ENCODE data around the gene CCR5AS.
"Not testable (repeated sequence)": the region's sequence is repeated elsewhere in the genome, so short reads cannot be mapped to it uniquely, and the experiment has no call there.

Gene CCR5AS

DNA sequence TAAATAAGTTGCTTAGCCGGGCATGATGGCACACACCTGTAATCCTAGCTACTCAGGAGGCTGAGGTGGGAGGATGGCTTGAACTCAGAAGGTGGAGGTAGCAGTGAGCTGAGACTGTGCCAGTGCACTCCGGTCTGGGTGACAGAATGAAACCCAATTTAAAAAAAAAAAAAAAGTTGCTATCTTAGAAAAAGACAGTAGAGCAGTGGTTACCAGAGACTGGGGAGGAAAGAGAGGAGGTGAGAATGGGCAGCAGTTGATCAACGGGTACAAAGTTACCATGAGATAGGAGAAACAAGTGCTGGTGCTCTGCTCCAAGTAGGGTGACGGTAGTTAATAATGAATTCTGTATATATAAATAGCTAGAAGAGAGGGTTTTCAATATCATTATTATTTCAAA is 53.8 kb downstream of the CCR5AS start:
- DNase-seq = no peak

DNA sequence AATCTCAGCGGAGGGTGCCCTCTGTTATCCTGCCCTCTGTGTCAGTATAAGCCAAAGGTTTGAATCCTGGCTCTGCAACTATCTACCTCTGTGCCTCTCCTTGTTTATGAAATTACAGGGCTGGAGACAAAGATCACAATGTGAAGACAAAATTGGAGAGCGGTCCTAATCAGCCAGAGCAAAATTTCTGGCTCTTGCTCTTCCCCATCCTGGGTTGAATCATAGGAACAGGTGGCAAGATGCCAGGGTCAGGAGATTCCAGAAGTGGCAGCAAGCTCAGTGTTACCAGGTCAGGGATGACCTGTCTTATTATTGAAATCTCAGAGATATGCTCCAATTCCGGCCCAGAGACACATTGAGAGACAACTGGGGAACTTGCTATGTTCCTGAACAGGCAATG is 55.2 kb downstream of the CCR5AS start:
- DNase-seq = no peak

- DNase-seq = no peak
These were observed 56.7 kb downstream of the CCR5AS start for GRCh38 chr3:46350262-46350565.

GRCh38 chr3:46349484-46350261 is 57.2 kb downstream of the CCR5AS start:
- DNase-seq = no peak

- DNase-seq = no peak
These were observed 57.9 kb downstream of the CCR5AS start for GRCh38 chr3:46348823-46349482.

DNA sequence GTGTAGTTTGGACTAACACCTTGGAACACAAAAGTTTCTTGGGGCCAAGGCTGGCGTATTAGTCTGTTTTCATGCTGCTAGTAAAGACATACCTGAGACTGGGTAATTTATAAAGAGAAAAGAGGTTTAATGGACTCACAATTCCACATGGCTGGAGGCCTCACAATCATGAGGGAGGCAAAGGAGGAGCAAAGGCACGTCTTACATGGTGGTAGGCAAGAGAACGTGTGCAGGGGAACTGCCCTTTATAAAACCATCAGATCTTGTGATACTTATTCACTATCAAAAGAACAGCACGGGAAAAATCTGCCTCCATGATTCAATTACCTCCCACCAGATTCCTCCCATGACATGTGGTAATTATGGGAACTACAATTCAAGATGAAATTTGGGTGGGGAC is 62.4 kb downstream of the CCR5AS start:
- no peak for DNase-seq

DNA sequence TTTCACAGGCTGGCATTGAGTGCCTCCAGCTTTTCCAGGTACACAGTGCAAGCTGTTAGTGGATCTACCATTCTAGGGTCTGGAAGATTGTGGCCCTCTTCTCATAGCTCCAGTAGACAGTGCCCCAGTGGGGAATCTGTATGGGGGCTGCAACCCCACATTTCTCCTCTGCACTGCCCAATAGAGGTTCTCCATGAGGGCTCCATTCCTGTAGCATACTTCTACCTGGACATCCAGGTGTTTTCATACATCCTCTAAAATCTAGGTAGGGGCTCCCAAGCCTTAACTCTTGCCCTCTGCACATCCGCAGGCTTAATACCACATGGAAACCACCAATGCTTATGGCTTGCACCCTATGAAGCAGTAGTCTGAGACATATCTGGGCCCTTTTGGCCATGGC is 68.0 kb downstream of the CCR5AS start:
- no peak for DNase-seq

DNA sequence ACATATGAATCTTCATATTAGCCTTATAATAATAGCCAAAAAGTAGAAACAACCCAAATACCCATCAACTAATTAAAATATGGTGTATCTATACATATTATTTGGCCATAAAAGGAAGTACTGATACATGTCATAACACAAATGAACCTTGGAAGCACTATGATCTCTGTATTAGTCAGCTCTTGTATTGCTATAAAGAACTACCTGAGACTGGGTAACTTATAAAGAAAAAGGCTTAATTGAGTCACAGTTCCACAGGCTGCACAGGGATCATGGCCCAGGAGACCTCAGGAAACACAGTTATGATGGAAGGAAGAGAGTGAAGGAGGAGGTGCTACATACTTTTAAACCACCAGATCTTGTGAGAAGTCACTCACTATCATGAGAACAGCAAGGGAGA is 69.0 kb downstream of the CCR5AS start:
- DNase-seq = no peak

DNA sequence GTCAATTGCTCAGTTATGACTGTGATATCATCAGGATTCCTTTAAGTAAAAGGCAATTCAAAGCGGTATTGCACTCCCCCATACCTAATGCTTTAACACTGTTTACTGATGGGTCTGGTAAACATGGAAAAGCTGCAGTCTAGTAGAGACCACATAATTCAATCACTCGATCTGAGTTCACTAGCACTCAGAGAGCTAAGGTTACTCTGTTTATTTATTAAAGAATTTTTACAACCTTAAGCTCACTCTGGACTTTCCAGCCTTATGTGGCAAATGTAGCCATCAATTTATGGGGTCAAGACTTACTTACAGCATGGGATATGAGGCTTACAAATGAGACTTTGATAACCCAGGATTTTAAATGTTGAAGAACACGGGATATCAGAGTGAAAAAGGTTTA is 71.3 kb downstream of the CCR5AS start:
- no peak for DNase-seq

DNA sequence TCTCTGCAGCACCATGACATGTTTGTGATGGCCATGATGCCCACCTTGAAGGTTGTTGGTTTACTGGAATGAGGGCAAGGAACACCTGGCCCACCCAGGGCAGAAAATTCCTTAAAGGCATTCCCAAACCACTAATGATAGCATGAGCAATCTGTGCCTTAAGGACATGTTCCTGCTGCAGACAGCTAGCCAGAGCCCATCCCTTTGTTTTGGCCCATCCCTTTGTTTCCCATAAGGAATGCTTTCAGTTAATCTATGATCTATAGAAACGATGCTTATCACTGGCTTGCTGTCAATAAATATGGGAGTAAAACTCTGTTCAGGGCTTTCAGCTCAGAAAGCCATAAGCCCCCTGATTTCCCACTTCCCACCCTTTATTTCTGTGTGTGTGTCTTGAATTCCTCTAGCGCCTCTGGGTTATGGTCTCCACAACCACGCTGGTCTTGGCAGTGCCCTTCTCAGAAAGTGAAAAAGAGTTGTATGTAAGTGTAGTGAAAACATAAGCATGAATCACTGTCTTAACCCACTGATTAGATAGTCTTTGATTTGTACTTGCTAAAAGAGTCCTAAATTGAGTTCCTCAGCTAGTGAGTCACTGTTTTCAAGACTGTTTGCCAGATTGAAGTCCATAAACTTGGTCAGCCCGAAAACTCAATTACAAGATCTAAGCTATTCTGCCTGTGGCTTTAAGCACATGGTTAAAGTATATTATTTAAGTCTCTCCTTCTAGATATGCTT is 72.0 kb downstream of the CCR5AS start:
- no peak for DNase-seq

- not testable (repeated sequence) for DNase-seq
These were observed 76.2 kb downstream of the CCR5AS start for GRCh38 chr3:46330676-46331075.

- no peak for DNase-seq
These were observed 81.1 kb downstream of the CCR5AS start for GRCh38 chr3:46325645-46326300.

- DNase-seq = no peak
These were observed 82.8 kb downstream of the CCR5AS start for GRCh38 chr3:46324036-46324435.

GRCh38 chr3:46321461-46322104 is 85.3 kb downstream of the CCR5AS start:
- no peak for DNase-seq

DNA sequence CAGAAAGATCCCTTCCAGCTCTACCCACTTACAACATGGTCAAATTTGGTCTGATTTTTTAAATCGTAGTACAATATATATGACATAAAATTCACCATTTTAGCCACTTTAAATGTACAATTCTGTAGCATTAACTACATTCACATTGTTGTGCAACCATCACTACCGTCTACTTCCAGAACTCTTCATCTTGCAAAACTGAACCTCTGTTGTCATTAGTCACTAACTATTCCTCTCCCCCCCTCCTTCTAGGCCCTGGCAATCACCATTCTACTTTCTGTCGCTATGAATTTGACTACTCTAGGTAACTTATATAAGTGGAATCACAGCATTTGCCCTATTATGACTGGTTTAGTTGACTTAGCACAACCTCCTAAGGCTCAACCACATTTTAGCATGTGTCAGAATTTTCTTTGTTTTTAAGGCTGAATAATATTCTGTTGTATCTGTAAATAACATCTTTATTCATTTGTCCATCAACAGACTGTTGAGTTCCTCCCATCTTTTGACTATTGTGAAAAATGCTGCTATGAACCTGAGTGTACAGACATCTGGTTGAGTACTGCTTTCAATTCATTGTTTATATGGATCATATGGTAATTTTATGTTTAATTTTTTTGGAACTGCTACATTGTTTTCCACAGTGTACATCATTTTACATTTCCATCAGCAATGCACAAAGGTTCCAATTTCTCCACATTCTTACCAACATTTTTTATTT is 88.5 kb downstream of the CCR5AS start:
- no peak for DNase-seq

DNA sequence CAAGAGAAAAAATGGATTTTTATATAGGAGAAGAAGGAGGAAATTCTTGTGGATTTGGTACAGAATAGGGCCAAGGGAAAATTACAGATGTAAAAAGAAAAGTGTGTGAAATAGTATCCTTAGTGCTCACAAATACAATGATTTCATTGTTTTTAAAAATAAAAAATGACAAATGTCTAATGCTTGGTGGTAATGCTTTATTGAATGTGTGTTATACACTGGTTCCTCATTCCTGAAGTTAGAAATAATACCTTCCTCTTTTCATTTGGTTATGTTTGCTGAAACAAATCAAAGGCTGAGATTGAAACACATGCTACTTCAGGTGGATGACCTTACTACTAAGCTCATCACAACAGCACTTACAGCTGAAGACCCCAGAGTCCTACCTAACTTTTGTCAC is 90.7 kb downstream of the CCR5AS start:
- no peak for DNase-seq

GRCh38 chr3:46314517-46314916 is 92.3 kb downstream of the CCR5AS start:
- no peak for DNase-seq

All from NCI-H1694 (cell line).